Neural cell (in vitro differentiated cells): ENCODE data around the gene TGFBR3. TPM values are rescaled to one million over a fixed set of nuclear protein-coding genes. Genes with fewer than 3 reads are reported as not detected.

ENCODE experiments used
- H2AFZ ChIP-seq: fragments of 200-600, 300-800 bp; sonication (generic), shearing (Covaris generic); 2 replicates; pipeline ENCODE4 v1.6.0; 2014; ENCODE audit warnings: low read depth, mild to moderate bottlenecking, antibody characterized with exemption, low read length, moderate library complexity
- H3F3A ChIP-seq: fragments of 200-600 bp; shearing (Covaris generic); 2 replicates; pipeline ENCODE4 v1.6.1; 2016; ENCODE audit warnings: mild to moderate bottlenecking, moderate library complexity, mixed read lengths, antibody characterized with exemption, low read length; ENCODE audit not compliant: insufficient read depth, poor library complexity, severe bottlenecking
- H3K27ac ChIP-seq: fragments of 200-600, 300-800 bp; sonication (generic), shearing (Covaris generic); 2 replicates; pipeline ENCODE4 v1.5.1; 2014; ENCODE audit warnings: mild to moderate bottlenecking, low read length, moderate library complexity
- H3K27me3 ChIP-seq: fragments of 300-800, 200-600 bp; sonication (generic), shearing (Covaris generic); 2 replicates; pipeline ENCODE4 v1.6.0; 2014; ENCODE audit warnings: mild to moderate bottlenecking, low read depth, low read length, moderate library complexity; ENCODE audit not compliant: insufficient read depth
- H3K36me3 ChIP-seq: fragments of 300-800, 200-600 bp; sonication (generic), shearing (Covaris generic); 2 replicates; pipeline ENCODE4 v1.5.1; 2014; ENCODE audit warnings: mild to moderate bottlenecking, antibody characterized with exemption, low read length, moderate library complexity; ENCODE audit not compliant: insufficient read depth
- H3K4me2 ChIP-seq: fragments of 300-800, 200-600 bp; sonication (generic), shearing (Covaris generic); 2 replicates; pipeline ENCODE4 v1.6.0; 2014; ENCODE audit warnings: mild to moderate bottlenecking, low read length
- H3K4me3 ChIP-seq: fragments of 300-800, 200-600 bp; sonication (generic), shearing (Covaris generic); 2 replicates; pipeline ENCODE4 v1.5.1; 2014; ENCODE audit warnings: mild to moderate bottlenecking, low read length, moderate library complexity
- H3K79me2 ChIP-seq: fragments of 200-600 bp; shearing (Covaris generic); replicated peaks from 2 replicates; pipeline ENCODE4 v1.6.0; 2014; ENCODE audit warnings: mild to moderate bottlenecking, low read length, moderate library complexity; ENCODE audit not compliant: insufficient read depth
- H3K9ac ChIP-seq: fragments of 300-800, 200-600 bp; sonication (generic), shearing (Covaris generic); 2 replicates; pipeline ENCODE4 v1.6.1; 2016; ENCODE audit warnings: mild to moderate bottlenecking, low read length, mixed read lengths
- H3K9me2 ChIP-seq: fragments of 200-600 bp; shearing (Covaris generic); 2 replicates; pipeline ENCODE4 v1.6.1; 2016; ENCODE audit warnings: mild to moderate bottlenecking, low read length, mixed read lengths; ENCODE audit not compliant: insufficient read depth
- H3K9me3 ChIP-seq: fragments of 200-600, 300-800 bp; sonication (generic), shearing (Covaris generic); 2 replicates; pipeline ENCODE4 v1.6.1; 2016; ENCODE audit warnings: mild to moderate bottlenecking, mixed run types, low read length, moderate library complexity, mixed read lengths
- H4K20me1 ChIP-seq: fragments of 200-600 bp; shearing (Covaris generic); 2 replicates; pipeline ENCODE4 v1.6.1; 2016; ENCODE audit warnings: mild to moderate bottlenecking, mixed run types; ENCODE audit not compliant: insufficient read depth
- EP300 ChIP-seq: fragments of 450-650 bp; conservative IDR thresholded peaks from 2 replicates; pipeline ENCODE4 v1.6.1; 2014; ENCODE audit warnings: antibody characterized with exemption, mild to moderate bottlenecking, moderate library complexity; ENCODE audit not compliant: poor library complexity, severe bottlenecking
- EZH2 ChIP-seq: fragments of 200-600, 300-800 bp; shearing (Covaris generic), sonication (generic); IDR thresholded peaks from 2 replicates; pipeline ENCODE4 v1.6.1; 2014; ENCODE audit warnings: antibody characterized with exemption, low read length, borderline replicate concordance, mild to moderate bottlenecking; ENCODE audit not compliant: insufficient read depth, poor library complexity, severe bottlenecking
- MXI1 ChIP-seq: fragments of 450-650 bp; conservative IDR thresholded peaks from 2 replicates; pipeline ENCODE4 v1.6.1; 2014; ENCODE audit warnings: antibody characterized with exemption, mild to moderate bottlenecking; ENCODE audit not compliant: poor library complexity, severe bottlenecking
- POLR2AphosphoS5 ChIP-seq: IDR thresholded peaks from 2 replicates; pipeline ENCODE4 v1.6.1; 2012
- RAD21 ChIP-seq: fragments of 450-650 bp; conservative IDR thresholded peaks from 2 replicates; pipeline ENCODE4 v1.6.1; 2014; ENCODE audit warnings: antibody characterized with exemption, mild to moderate bottlenecking, moderate library complexity
- SMC3 ChIP-seq: fragments of 450-650 bp; conservative IDR thresholded peaks from 2 replicates; pipeline ENCODE4 v1.6.1; 2014; ENCODE audit warnings: antibody characterized with exemption, mild to moderate bottlenecking, moderate library complexity; ENCODE audit not compliant: poor library complexity
- TAF1 ChIP-seq: IDR thresholded peaks from 2 replicates; pipeline ENCODE4 v1.6.1; 2012; ENCODE audit warnings: low read depth
- polyA plus RNA-seq: library from polyadenylated mRNA; depleted of rRNA; stranded (reverse); fragments of >200 nt; gene quantifications from 2 replicates; pipeline ENCODE4 v1.2.3, GENCODE V29; 2014
- TF ChIP-seq, protein P1 (sequence below): IDR thresholded peaks from 2 replicates; pipeline ENCODE4 v1.6.1; 2012; ENCODE audit warnings: borderline replicate concordance
- TF ChIP-seq, protein P2 (sequence below): fragments of 450-650 bp; IDR thresholded peaks from 2 replicates; pipeline ENCODE4 v1.5.1; 2014; ENCODE audit warnings: antibody characterized with exemption, mild to moderate bottlenecking, moderate library complexity; ENCODE audit not compliant: poor library complexity, severe bottlenecking

The TGFBR3 gene
- polyA plus RNA-seq, 1 donor from 2014 or later: 0.25 TPM

DNA sequence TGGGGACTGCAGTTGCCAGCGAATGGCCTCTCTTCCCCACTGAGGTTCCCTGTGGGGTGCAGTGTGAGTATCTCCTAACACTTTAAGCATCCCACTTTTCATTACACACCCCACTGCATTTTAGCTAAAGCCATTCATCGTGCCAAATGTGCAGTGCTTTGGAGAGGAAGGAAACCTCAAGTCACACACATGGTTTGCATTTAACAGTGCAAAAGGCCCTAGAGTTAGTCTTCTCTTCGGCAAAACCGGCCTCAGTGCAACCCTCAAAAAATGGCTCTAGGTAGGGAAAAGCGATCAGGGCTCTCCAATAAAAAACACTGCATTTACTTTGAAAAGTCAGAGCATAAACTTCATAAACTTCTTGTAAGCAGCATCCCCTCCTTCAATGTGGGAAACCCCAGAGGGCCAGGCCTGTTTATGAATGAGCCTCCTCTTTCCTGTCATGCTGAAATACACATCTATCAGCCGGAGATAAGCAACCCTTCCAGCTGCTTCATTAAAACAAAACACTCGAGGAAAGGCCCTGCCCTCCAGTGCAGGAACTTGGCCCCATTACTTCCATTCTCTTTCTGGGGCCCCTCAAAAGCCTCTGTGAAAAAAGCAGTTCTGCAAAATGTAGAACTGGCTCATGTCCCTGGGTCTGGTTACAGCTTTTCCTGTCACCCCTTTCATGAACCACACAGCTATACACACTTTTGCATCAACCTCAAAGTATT, 201.3 kb downstream of the TGFBR3 start:
- H3K4me2 ChIP-seq: no peak overlapping the region
- TF ChIP-seq, protein P1, sequence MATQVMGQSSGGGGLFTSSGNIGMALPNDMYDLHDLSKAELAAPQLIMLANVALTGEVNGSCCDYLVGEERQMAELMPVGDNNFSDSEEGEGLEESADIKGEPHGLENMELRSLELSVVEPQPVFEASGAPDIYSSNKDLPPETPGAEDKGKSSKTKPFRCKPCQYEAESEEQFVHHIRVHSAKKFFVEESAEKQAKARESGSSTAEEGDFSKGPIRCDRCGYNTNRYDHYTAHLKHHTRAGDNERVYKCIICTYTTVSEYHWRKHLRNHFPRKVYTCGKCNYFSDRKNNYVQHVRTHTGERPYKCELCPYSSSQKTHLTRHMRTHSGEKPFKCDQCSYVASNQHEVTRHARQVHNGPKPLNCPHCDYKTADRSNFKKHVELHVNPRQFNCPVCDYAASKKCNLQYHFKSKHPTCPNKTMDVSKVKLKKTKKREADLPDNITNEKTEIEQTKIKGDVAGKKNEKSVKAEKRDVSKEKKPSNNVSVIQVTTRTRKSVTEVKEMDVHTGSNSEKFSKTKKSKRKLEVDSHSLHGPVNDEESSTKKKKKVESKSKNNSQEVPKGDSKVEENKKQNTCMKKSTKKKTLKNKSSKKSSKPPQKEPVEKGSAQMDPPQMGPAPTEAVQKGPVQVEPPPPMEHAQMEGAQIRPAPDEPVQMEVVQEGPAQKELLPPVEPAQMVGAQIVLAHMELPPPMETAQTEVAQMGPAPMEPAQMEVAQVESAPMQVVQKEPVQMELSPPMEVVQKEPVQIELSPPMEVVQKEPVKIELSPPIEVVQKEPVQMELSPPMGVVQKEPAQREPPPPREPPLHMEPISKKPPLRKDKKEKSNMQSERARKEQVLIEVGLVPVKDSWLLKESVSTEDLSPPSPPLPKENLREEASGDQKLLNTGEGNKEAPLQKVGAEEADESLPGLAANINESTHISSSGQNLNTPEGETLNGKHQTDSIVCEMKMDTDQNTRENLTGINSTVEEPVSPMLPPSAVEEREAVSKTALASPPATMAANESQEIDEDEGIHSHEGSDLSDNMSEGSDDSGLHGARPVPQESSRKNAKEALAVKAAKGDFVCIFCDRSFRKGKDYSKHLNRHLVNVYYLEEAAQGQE: no peak
- TF ChIP-seq EP300: no peak
- TF ChIP-seq TAF1: no peak
- no peak for TF ChIP-seq POLR2AphosphoS5
- TF ChIP-seq, protein P2, sequence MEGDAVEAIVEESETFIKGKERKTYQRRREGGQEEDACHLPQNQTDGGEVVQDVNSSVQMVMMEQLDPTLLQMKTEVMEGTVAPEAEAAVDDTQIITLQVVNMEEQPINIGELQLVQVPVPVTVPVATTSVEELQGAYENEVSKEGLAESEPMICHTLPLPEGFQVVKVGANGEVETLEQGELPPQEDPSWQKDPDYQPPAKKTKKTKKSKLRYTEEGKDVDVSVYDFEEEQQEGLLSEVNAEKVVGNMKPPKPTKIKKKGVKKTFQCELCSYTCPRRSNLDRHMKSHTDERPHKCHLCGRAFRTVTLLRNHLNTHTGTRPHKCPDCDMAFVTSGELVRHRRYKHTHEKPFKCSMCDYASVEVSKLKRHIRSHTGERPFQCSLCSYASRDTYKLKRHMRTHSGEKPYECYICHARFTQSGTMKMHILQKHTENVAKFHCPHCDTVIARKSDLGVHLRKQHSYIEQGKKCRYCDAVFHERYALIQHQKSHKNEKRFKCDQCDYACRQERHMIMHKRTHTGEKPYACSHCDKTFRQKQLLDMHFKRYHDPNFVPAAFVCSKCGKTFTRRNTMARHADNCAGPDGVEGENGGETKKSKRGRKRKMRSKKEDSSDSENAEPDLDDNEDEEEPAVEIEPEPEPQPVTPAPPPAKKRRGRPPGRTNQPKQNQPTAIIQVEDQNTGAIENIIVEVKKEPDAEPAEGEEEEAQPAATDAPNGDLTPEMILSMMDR: no peak
- TF ChIP-seq EZH2: no peak
- no peak for TF ChIP-seq SMC3
- TF ChIP-seq RAD21: no peak
- TF ChIP-seq MXI1: no peak

DNA sequence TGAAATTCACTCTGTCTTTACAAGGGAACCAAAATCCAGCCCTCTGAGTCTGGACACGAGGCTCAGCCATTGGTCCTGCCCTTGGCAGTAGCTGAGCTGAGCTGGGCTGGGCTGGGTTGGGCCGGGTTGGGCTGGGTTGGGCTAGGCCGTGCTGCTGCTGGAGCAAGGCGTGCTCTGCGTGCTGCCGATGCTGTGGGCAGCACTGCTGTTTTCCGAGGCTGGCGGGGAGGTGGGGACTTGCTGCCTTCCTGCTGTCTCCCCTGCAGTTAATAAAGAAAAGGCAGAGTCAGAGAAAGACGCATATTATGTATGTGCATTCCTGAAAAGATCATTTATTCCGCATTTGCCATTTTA, 202.4 kb downstream of the TGFBR3 start:
- Histone ChIP-seq H3F3A (no peaks in the 10 kb centered on the region), H3K27ac (no peak overlapping the region), H3K9me2 (no peaks in the 10 kb centered on the region)

More for the DNA sequence above, 201.3 kb downstream of the TGFBR3 start:
- no peak overlapping the region for H3K27ac ChIP-seq
- H3K9ac ChIP-seq: no peak overlapping the region
- no peaks in the 10 kb centered on the region for H3K9me3 ChIP-seq
- no peaks in the 10 kb centered on the region for H4K20me1 ChIP-seq
- H3K4me3 ChIP-seq: no peak overlapping the region
- no peaks in the 10 kb centered on the region for H3K27me3 ChIP-seq
- H3K9me2 ChIP-seq: no peaks in the 10 kb centered on the region
- H3K36me3 ChIP-seq: no peaks in the 10 kb centered on the region
- no peak overlapping the region for H2AFZ ChIP-seq
- H3K79me2 ChIP-seq: no peaks in the 10 kb centered on the region
- H3F3A ChIP-seq: no peaks in the 10 kb centered on the region

More for the DNA sequence above, 202.4 kb downstream of the TGFBR3 start:
- no peak overlapping the region for H3K4me2 ChIP-seq
- TF ChIP-seq EP300 (no peak), POLR2AphosphoS5 (no peak), EZH2 (no peak), SMC3 (no peak), TAF1 (no peak), RAD21 (no peak), MXI1 (no peak)
- TF ChIP-seq, protein P1: no peak
- no peaks in the 10 kb centered on the region for H3K27me3 ChIP-seq
- no peak overlapping the region for H3K4me3 ChIP-seq
- H3K79me2 ChIP-seq: no peaks in the 10 kb centered on the region
- no peak overlapping the region for H3K9ac ChIP-seq
- no peaks in the 10 kb centered on the region for H4K20me1 ChIP-seq
- H3K36me3 ChIP-seq: no peaks in the 10 kb centered on the region
- no peaks in the 10 kb centered on the region for H3K9me3 ChIP-seq
- H2AFZ ChIP-seq: no peak overlapping the region
